Measurements from ENCODE around the gene FTCD. TPM values are rescaled to one million over a fixed set of nuclear protein-coding genes. Genes with fewer than 3 reads are reported as not detected.

FTCD gene
- total RNA-seq, 4 donors from 2014 or later: not detected

DNA sequence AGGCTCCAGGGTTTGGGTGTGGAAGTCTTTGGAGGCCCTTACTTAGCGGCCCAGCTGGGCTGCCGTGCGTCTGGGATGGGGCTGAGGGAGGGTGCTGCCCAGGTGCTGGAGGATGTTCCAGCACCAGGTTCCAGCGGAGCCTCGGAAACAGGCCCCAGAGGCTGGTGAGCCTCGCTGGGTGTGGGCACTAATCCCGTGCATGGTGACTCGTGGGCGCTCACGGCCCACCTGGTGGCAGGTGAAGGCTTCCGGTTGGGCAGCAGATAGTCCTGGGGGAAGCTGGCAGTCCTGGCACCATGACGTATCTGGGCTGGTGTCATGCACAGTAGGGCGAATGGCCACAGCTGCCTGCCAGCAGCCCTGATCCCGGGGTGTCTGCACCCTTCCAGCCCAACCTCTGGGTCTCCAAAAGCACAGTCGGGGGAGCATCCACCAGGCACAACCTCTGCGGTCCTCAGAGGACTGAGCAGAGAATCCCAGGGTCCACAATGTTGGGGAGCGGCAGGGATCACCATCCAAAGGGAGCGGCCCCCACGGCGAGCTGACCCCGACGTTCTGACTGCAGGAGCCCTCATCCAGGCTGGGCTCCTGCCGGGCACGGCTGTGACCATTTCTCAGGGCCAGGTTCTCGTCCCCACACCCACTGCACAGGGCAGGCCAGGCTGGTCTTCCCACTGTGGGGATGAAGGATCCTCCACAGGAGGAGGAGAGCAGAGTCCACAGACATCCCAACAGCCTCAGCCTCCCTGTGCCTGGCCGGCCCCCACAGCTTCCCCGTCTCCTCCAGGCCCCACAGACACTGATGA, 25.3 kb downstream of the FTCD start:
- TF ChIP-seq, protein P1, sequence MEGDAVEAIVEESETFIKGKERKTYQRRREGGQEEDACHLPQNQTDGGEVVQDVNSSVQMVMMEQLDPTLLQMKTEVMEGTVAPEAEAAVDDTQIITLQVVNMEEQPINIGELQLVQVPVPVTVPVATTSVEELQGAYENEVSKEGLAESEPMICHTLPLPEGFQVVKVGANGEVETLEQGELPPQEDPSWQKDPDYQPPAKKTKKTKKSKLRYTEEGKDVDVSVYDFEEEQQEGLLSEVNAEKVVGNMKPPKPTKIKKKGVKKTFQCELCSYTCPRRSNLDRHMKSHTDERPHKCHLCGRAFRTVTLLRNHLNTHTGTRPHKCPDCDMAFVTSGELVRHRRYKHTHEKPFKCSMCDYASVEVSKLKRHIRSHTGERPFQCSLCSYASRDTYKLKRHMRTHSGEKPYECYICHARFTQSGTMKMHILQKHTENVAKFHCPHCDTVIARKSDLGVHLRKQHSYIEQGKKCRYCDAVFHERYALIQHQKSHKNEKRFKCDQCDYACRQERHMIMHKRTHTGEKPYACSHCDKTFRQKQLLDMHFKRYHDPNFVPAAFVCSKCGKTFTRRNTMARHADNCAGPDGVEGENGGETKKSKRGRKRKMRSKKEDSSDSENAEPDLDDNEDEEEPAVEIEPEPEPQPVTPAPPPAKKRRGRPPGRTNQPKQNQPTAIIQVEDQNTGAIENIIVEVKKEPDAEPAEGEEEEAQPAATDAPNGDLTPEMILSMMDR (IDR thresholded peaks at IDR 0.05): no peak
- WGBS: 61% methylated on average over 9 of the region's 27 CpGs
- Histone ChIP-seq H3K4me1 (no peaks in the 10 kb centered on the region), H3K27me3 (no peaks in the 10 kb centered on the region), H3K4me3 (no peak overlapping the region), H3K36me3 (peaks cover 38% of the 10 kb centered on the region), H3K9me3 (no peaks in the 10 kb centered on the region), H3K27ac (no peak overlapping the region)
- peak in 1 of 2 donors; percentile 60 for DNase-seq (ENCODE audit: low spot score in 2 of 2)

DNA sequence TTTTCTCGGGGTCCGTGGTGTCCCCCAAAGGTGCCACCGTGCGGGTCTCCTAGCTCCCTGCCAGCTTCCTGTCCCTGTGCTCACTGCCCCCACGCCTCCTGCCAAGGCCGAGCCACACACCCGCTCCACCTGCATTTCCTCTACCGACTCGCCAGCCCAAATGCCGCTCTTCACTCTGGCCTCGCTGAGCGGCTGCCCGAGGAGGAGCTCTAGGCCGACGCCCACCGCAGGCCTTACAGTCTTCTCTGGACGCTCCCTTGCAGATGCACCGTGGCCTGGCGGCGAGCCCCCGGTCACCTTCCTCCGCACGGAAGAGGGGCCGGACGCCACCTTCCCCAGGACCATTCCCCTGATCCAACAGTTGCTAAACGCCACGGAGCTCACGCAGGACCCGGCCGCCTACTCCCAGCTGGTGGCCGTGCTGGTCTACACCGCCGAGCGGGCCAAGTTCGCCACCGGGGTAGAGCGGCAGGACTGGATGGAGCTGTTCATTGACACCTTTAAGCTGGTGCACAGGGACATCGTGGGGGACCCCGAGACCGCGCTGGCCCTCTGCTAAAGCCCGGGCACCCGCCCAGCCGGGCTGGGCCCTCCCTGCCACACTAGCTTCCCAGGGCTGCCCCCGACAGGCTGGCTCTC, 26.3 kb downstream of the FTCD start:
- peak in 1 of 2 donors; percentile 71 for DNase-seq (ENCODE audit: low spot score in 2 of 2)
- Histone ChIP-seq H3K9me3 (no peaks in the 10 kb centered on the region), H3K4me3 (no peak overlapping the region), H3K4me1 (no peaks in the 10 kb centered on the region), H3K27ac (no peak overlapping the region), H3K36me3 (peaks cover 48% of the 10 kb centered on the region), H3K27me3 (no peaks in the 10 kb centered on the region)
- WGBS: 100% methylated on average over 1 of the region's 45 CpGs
- TF ChIP-seq, protein P1 (IDR thresholded peaks at IDR 0.05): no peak
- no peak for TF ChIP-seq EP300 (IDR thresholded peaks at IDR 0.05)
- TF ChIP-seq POLR2AphosphoS5 (IDR thresholded peaks at IDR 0.05): no peak
- no peak for TF ChIP-seq POLR2A (IDR thresholded peaks at IDR 0.05)

DNA sequence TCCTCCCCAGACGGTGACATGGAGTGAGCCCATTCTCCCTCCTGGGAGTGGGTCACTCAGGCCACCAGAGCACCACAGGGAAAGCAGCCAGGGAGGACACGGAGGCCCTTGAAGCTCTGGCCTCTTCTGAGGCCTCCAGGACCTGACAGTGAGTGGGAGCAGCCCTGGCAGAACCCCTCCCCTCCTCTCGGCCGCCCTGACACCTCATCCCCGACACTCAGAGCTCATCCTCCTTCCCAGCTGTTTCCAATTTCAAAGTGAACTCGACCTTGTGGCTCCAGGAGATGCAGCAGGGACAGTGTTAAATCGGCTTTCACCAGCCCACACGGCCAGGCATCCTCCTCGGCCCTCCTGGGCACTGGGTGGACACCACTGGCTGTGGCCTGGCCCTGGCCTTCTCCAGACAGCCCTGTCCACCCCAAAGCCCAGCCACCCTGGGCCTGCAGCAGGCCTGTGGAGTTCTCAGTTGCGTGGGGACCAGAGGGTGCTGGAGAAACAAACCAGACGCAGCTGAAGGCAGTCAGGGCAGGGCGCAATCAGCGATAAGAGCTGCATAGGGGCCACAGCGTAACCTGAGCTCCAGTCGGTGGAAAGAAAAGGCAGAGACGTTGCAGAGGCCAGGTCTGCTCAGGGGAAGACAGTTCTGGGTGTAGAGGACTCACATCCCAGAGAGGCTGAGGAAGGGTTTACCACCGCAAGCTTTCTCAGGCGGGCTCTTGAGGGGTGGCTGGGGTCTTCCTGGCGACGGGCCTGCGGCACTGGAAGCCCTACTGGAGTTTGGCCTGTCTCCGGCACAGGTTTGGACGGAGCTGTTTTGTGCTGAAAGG, 27.1 kb downstream of the FTCD start:
- TF ChIP-seq POLR2AphosphoS5 (IDR thresholded peaks at IDR 0.05) (no peak), POLR2A (IDR thresholded peaks at IDR 0.05) (no peak), EP300 (IDR thresholded peaks at IDR 0.05) (no peak)
- TF ChIP-seq, protein P1 (IDR thresholded peaks at IDR 0.05): no peak
- peak; percentile 57 to 63 for DNase-seq (ENCODE audit: low spot score in 2 of 2)
- H3K4me1 ChIP-seq: no peaks in the 10 kb centered on the region
- H3K27me3 ChIP-seq: no peaks in the 10 kb centered on the region
- no peak overlapping the region for H3K4me3 ChIP-seq
- no peak overlapping the region for H3K27ac ChIP-seq
- peaks cover 49% of the 10 kb centered on the region for H3K36me3 ChIP-seq
- no peaks in the 10 kb centered on the region for H3K9me3 ChIP-seq
- WGBS: 81% methylated on average over 20 of the region's 23 CpGs

DNA sequence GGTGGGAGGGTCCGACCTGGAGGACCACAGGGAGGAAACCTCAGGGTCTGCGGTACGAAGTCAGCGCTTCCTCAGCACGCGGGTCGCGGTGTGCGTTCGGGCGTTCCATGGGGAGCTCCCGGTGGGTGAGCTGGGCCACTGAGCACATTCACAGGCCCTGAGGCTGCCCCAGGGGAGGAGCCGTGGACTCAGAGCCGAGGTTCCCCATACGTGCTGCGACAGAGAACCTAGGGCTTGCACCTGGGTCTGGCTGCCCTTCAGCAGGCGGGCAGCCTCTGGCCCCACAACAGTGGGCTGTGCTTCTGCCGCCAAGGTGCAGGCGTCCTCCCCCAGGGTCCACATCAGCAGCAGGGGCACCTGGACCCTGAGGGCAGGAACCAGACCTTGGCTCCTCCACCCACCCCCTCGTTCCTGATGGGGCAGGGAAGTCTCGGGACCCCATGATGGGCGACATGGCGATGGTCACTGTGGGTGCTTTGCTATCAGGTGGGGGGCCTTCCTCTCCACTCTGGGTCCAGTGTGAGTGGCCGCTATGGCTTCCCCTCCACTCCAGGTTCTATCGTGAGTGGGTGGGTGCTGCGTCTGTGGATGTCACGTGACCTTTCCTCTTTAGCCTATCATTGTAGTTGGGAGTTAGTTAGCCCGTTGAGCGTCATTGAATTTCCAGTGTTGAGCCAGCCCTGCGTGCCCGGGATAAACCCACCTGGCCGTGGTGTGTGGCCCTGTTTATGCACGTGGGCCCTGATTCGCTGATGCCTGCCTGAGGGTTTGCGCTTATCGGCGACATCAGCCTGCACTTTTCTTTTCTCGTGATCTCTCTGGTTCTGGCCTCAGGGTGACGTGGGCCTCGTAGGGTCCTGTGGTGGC, 27.9 kb downstream of the FTCD start:
- DNase-seq (ENCODE audit: low spot score in 2 of 2): peak; percentile 58 to 78
- H3K9me3 ChIP-seq: no peaks in the 10 kb centered on the region
- WGBS: 88% methylated on average over 36 of the region's 40 CpGs

More for the DNA sequence above, 27.9 kb downstream of the FTCD start:
- no peaks in the 10 kb centered on the region for H3K4me1 ChIP-seq
- peaks cover 56% of the 10 kb centered on the region for H3K36me3 ChIP-seq
- H3K4me3 ChIP-seq: no peak overlapping the region
- H3K27ac ChIP-seq: no peak overlapping the region
- TF ChIP-seq POLR2AphosphoS5 (IDR thresholded peaks at IDR 0.05) (no peak), POLR2A (IDR thresholded peaks at IDR 0.05) (no peak), EP300 (IDR thresholded peaks at IDR 0.05) (no peak)
- TF ChIP-seq, protein P1 (IDR thresholded peaks at IDR 0.05): no peak
- no peaks in the 10 kb centered on the region for H3K27me3 ChIP-seq

Data from suprapubic skin (tissue), 4 donors.